Measurements from ENCODE around the gene HEG1.

HEG1 gene

GRCh38 chr3:124919756-124920155 lies 136.0 kb downstream of the HEG1 start:
- Histone ChIP-seq H3K4me1 (ENCODE audit: insufficient read depth, poor library complexity, severe bottlenecking) (no peaks in the 10 kb centered on the region), H3K27me3 (ENCODE audit: insufficient read depth, poor library complexity, severe bottlenecking) (no peaks in the 10 kb centered on the region), H3K9me3 (ENCODE audit: severe bottlenecking) (no peaks in the 10 kb centered on the region), H3K4me3 (ENCODE audit: severe bottlenecking) (no peak overlapping the region), H3K36me3 (ENCODE audit: low read depth) (no peaks in the 10 kb centered on the region), H3K27ac (ENCODE audit: poor library complexity, severe bottlenecking) (no peak overlapping the region)
- DNase-seq (ENCODE audit: low spot score) (no peak), ATAC-seq (ENCODE audit: low read depth) (no peak)
- TF ChIP-seq, protein P1, sequence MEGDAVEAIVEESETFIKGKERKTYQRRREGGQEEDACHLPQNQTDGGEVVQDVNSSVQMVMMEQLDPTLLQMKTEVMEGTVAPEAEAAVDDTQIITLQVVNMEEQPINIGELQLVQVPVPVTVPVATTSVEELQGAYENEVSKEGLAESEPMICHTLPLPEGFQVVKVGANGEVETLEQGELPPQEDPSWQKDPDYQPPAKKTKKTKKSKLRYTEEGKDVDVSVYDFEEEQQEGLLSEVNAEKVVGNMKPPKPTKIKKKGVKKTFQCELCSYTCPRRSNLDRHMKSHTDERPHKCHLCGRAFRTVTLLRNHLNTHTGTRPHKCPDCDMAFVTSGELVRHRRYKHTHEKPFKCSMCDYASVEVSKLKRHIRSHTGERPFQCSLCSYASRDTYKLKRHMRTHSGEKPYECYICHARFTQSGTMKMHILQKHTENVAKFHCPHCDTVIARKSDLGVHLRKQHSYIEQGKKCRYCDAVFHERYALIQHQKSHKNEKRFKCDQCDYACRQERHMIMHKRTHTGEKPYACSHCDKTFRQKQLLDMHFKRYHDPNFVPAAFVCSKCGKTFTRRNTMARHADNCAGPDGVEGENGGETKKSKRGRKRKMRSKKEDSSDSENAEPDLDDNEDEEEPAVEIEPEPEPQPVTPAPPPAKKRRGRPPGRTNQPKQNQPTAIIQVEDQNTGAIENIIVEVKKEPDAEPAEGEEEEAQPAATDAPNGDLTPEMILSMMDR (IDR thresholded peaks at IDR 0.05; ENCODE audit: poor library complexity, severe bottlenecking) = no peak

DNA sequence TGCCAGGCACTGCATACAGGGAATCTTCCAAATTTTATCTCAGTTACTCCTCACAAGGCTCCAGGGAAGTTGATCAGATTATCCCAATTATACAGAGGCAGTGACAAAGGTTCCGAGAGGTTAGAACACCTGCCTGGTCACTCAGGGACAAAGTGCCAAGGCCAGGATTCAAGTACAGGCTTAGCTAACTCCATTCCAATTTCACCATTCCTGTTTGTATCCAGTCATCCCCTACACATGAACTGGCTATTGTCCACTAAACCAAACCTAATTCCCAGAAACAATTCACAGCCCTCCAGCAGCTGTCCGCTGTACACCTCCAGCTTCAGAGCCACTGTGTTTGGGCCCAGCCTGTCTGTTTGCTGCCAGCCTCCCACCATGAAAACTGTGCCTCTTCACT lies 137.3 kb downstream of the HEG1 start:
- no peaks in the 10 kb centered on the region for H3K9me3 ChIP-seq (ENCODE audit: severe bottlenecking)
- no peaks in the 10 kb centered on the region for H3K36me3 ChIP-seq (ENCODE audit: low read depth)
- ATAC-seq (ENCODE audit: low read depth) = no peak
- H3K4me3 ChIP-seq (ENCODE audit: severe bottlenecking) = no peak overlapping the region
- H3K27ac ChIP-seq (ENCODE audit: poor library complexity, severe bottlenecking) = no peak overlapping the region
- H3K27me3 ChIP-seq (ENCODE audit: insufficient read depth, poor library complexity, severe bottlenecking) = no peaks in the 10 kb centered on the region
- DNase-seq (ENCODE audit: low spot score) = no peak
- no peaks in the 10 kb centered on the region for H3K4me1 ChIP-seq (ENCODE audit: insufficient read depth, poor library complexity, severe bottlenecking)
- TF ChIP-seq, protein P1 (IDR thresholded peaks at IDR 0.05; ENCODE audit: poor library complexity, severe bottlenecking) = no peak

- ATAC-seq (ENCODE audit: low read depth) = no peak
- no peaks in the 10 kb centered on the region for H3K9me3 ChIP-seq (ENCODE audit: severe bottlenecking)
- no peak for DNase-seq (ENCODE audit: low spot score)
- H3K27me3 ChIP-seq (ENCODE audit: insufficient read depth, poor library complexity, severe bottlenecking) = no peaks in the 10 kb centered on the region
- TF ChIP-seq, protein P1 (IDR thresholded peaks at IDR 0.05; ENCODE audit: poor library complexity, severe bottlenecking) = no peak
- H3K27ac ChIP-seq (ENCODE audit: poor library complexity, severe bottlenecking) = no peak overlapping the region
- H3K4me1 ChIP-seq (ENCODE audit: insufficient read depth, poor library complexity, severe bottlenecking) = no peaks in the 10 kb centered on the region
- no peak overlapping the region for H3K4me3 ChIP-seq (ENCODE audit: severe bottlenecking)
- no peaks in the 10 kb centered on the region for H3K36me3 ChIP-seq (ENCODE audit: low read depth)
Observed at GRCh38 chr3:124916837-124917409, 138.9 kb downstream of the HEG1 start.

All from RWPE2 (cell line).